Measurements from ENCODE around the gene LRRC4C. TPM values are rescaled to one million over a fixed set of nuclear protein-coding genes. Genes with fewer than 3 reads are reported as not detected.

Gene LRRC4C
- polyA plus RNA-seq, 1 donor from 2014 or later = 24.3 TPM

- H3K9me2 ChIP-seq (ENCODE audit: insufficient read depth, low read length) = no peaks in the 10 kb centered on the region
- H3K4me2 ChIP-seq (ENCODE audit: low read length) = no peak overlapping the region
- no peak overlapping the region for H3K9ac ChIP-seq (ENCODE audit: low read length)
- H3K36me3 ChIP-seq (ENCODE audit: insufficient read depth, low read length) = no peaks in the 10 kb centered on the region
- no peak overlapping the region for H2AFZ ChIP-seq (ENCODE audit: low read depth, low read length)
- no peaks in the 10 kb centered on the region for H4K20me1 ChIP-seq (ENCODE audit: insufficient read depth)
- H3K9me3 ChIP-seq (ENCODE audit: low read length) = no peaks in the 10 kb centered on the region
- H3K79me2 ChIP-seq (replicated peaks; ENCODE audit: insufficient read depth, low read length) = no peaks in the 10 kb centered on the region
- H3K27me3 ChIP-seq (ENCODE audit: insufficient read depth, low read depth, low read length) = no peaks in the 10 kb centered on the region
- peak overlapping the region; percentile 45 for H3K4me3 ChIP-seq (ENCODE audit: low read length)
- TF ChIP-seq REST (IDR thresholded peaks at IDR 0.05; ENCODE audit: borderline replicate concordance) (no peak), EP300 (conservative IDR thresholded peaks at IDR 0.05; ENCODE audit: poor library complexity, severe bottlenecking) (no peak), EZH2 (IDR thresholded peaks at IDR 0.05; ENCODE audit: borderline replicate concordance, insufficient read depth, low read length, poor library complexity, severe bottlenecking) (no peak), POLR2AphosphoS5 (IDR thresholded peaks at IDR 0.05) (no peak), MXI1 (conservative IDR thresholded peaks at IDR 0.05; ENCODE audit: poor library complexity, severe bottlenecking) (no peak), TAF1 (IDR thresholded peaks at IDR 0.05; ENCODE audit: low read depth) (no peak), CTCF (IDR thresholded peaks at IDR 0.05; ENCODE audit: poor library complexity, severe bottlenecking) (no peak), RAD21 (conservative IDR thresholded peaks at IDR 0.05) (no peak), SMC3 (conservative IDR thresholded peaks at IDR 0.05; ENCODE audit: poor library complexity) (no peak)
- no peaks in the 10 kb centered on the region for H3F3A ChIP-seq (ENCODE audit: insufficient read depth, low read length, poor library complexity, severe bottlenecking)
- no peak overlapping the region for H3K27ac ChIP-seq (ENCODE audit: low read length)
Observed at GRCh38 chr11:41458641-41459040, 811 bp downstream of the LRRC4C start.

GRCh38 chr11:41458154-41458553 is 1.3 kb downstream of the LRRC4C start:
- no peaks in the 10 kb centered on the region for H3F3A ChIP-seq (ENCODE audit: insufficient read depth, low read length, poor library complexity, severe bottlenecking)
- no peaks in the 10 kb centered on the region for H4K20me1 ChIP-seq (ENCODE audit: insufficient read depth)
- no peak overlapping the region for H2AFZ ChIP-seq (ENCODE audit: low read depth, low read length)
- no peak overlapping the region for H3K4me2 ChIP-seq (ENCODE audit: low read length)
- H3K27ac ChIP-seq (ENCODE audit: low read length) = no peak overlapping the region
- TF ChIP-seq EZH2 (IDR thresholded peaks at IDR 0.05; ENCODE audit: borderline replicate concordance, insufficient read depth, low read length, poor library complexity, severe bottlenecking) (no peak), POLR2AphosphoS5 (IDR thresholded peaks at IDR 0.05) (no peak), REST (IDR thresholded peaks at IDR 0.05; ENCODE audit: borderline replicate concordance) (no peak), SMC3 (conservative IDR thresholded peaks at IDR 0.05; ENCODE audit: poor library complexity) (no peak), MXI1 (conservative IDR thresholded peaks at IDR 0.05; ENCODE audit: poor library complexity, severe bottlenecking) (no peak), CTCF (IDR thresholded peaks at IDR 0.05; ENCODE audit: poor library complexity, severe bottlenecking) (no peak), RAD21 (conservative IDR thresholded peaks at IDR 0.05) (no peak), TAF1 (IDR thresholded peaks at IDR 0.05; ENCODE audit: low read depth) (no peak), EP300 (conservative IDR thresholded peaks at IDR 0.05; ENCODE audit: poor library complexity, severe bottlenecking) (no peak)
- H3K9me2 ChIP-seq (ENCODE audit: insufficient read depth, low read length) = no peaks in the 10 kb centered on the region
- no peak overlapping the region for H3K9ac ChIP-seq (ENCODE audit: low read length)
- H3K9me3 ChIP-seq (ENCODE audit: low read length) = no peaks in the 10 kb centered on the region
- H3K79me2 ChIP-seq (replicated peaks; ENCODE audit: insufficient read depth, low read length) = no peaks in the 10 kb centered on the region
- H3K4me3 ChIP-seq (ENCODE audit: low read length) = peak overlapping the region; percentile 45
- H3K36me3 ChIP-seq (ENCODE audit: insufficient read depth, low read length) = no peaks in the 10 kb centered on the region
- H3K27me3 ChIP-seq (ENCODE audit: insufficient read depth, low read depth, low read length) = no peaks in the 10 kb centered on the region

All from neural cell (in vitro differentiated cells).